Stimulated activated CD8-positive, alpha-beta memory T cell treated with anti-CD3 and anti-CD28 coated beads, Interleukin-7, amount 100 ng/mL, for 24 hours (primary cell): Measurements from ENCODE around the gene KCNT1.

Experiments used
- DNase-seq: peaks from one replicate; pipeline ENCODE4 v3.0.0-alpha.2; 2020; ENCODE audit warnings: low read depth

The KCNT1 gene

DNA sequence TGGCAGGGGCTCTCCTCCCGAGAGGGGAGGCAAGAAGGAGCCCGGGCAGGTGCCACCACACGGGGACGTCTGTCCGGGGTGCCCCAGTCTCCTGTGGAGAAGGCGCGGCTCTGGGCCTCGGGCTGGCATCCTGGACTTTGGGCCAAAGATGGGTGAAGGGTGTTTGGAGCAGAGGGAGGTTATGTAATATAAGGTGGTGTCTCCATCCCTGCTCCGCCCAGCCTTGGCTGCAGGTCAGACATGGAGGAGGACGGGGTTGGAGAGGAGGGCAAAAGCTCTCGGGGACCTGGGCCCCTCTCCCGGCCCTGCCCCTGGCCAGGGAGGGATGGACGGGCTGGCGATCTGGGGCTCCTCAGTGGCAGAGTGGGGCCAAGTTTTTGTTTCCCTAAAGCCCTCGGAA lies 1.5 kb upstream of the KCNT1 start:
- no peak for DNase-seq

DNA sequence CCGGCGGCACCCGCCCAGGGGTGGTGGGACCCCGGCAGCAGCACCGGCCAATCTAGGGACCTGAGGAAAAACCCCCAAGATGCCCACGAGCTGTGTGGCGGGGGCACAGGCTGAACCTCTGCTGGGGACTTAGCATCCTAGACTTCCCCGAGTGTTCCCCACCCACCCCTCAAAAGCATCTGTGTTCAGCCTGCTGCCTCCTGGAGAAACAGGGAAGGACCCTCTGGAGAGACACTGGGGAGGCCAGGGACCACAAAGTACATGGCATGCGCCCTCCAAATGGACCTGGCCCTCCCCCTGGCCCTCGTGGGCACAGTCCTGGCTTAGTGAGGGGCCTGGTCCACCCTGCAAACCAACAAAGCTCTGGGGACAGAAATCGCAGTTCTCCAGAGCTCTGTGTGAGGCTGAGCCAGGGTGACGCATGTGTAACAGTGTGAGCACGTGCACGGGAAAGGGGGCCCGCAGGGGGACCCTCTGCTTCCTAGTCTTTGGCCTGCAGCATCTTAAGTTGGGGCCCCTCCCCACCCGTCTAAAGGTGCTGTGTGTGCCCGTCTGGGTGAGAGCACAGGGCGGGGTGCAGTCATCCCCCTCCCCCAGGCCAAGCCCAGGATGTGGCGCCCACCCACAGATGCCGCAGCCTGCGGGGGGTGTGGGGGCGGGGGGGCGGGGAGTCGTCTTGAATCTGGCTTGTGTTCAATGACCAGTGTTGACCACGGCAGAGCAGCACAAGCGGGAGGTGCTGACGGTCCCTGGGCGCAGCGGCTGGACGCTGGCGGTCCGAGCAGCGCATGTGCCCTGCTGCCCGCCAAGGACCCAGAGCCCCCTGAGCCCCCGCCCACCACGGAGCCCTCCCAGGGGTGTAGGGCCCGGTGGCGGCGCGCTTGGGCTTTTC lies 672 bp upstream of the KCNT1 start:
- DNase-seq, result no peak

DNA sequence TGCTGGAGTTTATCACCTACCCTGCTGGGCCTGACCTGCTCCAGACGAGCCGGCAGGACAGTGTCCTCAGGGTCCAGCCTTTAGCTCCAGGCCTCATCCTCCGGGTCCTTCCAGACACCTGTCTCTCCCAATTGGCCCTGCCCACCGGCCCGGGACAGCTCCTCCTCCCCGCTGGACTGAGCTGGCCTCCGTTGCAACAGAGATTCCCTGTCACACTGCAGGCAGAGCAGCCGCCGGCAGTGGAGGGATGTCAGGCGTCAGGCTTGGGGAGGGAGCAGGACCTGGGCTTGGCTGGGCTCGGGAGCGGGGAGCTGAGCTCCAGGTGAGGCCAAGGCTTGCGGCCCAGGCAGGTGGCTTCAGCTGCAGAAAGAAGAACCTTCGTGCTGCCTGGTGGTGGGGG lies 1.7 kb downstream of the KCNT1 start:
- DNase-seq, result no peak

DNA sequence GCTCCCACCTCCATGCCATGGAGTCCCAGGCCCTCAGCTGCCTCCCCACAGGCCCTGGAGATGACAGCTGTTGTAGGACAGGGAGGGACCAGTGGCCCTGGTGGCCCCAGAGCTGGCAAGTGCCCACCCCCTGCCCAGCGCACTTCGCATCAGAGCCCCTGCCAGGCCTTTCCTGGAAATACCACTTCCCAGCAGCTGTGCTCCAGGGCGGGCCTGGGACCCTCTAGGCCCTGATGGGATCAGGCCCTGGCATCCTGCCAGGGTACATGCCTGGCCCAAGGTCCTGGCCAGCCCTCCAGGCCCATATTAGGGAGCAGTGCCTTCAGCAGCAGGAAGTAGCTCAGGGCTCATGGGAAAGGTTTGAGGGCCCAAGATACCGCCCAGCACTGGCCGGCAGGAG lies 2.5 kb downstream of the KCNT1 start:
- no peak for DNase-seq

DNA sequence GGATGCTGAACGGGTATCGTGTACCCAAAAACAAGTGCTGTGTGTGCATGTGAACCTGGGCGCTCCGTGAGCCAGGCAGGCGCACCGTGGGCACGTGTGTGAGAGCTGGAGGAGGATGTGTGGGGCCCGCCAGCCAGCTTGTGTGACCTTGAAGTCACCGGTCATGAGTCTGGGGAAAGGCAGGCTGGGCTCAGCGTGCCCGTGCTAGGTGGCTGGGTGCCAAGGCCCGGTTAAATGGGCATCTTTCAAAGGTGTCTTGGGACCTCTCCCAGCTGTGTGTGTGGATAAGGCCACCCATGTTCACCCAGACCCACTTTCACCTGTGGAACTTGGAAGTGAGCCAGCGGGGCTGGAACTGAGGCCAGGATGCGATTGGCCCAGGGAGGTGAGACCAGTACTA lies 3.4 kb downstream of the KCNT1 start:
- no peak for DNase-seq

DNA sequence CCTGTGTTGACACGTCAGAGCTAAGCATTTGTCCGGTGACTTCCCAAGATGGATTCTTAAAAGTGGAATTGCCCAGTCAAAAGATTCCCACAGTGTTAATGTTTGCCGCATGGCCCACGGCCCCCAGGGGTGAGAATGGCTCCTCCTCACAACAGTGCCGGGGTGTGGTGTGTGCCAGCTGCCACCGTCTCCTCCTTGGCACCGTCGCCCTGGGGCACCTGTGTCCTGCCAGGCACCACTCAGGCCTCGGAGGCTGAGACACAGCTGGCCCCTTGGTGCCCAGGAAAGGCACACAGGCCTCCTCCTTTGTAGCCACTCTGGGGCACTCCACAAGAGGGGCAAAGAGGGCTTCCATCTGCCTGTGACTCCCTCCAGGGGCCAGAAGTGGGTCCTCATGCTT lies 4.3 kb downstream of the KCNT1 start:
- no peak for DNase-seq

DNA sequence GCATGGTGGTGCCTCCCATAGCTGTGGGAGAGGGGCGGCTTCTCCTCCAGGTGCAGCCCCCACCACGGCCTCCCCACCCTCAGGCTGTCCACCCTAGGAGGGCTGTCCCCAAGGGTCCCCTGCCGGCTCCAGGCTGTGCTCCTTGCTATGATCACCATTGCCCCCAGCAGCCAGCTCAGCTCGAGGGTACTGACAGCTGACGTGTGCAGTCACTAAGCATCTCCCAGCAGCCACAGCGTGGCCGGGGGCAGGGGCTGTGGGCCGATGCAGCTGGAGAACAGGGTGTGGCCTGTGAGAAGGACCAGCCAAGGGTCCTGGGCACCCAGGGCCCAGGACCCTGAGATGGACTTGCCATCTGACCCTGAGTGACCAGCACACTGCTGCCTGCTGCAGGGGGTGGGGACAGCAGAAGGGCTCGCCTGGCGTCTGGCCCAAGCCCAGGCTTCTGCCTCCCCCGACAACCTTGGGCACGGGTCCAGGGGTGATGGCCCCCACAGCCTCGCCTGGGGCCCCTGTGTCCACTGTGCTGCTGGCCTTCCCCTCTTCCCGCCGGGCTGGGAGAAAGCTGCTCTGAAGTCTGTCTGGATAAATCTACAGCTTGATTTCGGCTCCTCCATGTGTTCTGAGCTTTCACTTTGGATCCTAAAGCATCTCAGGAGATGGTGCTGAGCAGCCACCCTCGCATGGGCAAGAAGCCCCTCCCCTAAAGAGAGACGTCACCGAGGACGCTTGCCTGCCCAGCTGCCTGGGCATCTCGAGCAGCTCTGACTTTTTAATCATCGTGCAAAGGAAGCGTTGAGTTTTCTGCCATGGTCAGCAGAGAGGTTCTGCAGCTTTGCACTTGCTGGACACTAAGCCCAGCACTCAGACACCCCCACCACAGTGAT lies 5.5 kb downstream of the KCNT1 start:
- no peak for DNase-seq

DNA sequence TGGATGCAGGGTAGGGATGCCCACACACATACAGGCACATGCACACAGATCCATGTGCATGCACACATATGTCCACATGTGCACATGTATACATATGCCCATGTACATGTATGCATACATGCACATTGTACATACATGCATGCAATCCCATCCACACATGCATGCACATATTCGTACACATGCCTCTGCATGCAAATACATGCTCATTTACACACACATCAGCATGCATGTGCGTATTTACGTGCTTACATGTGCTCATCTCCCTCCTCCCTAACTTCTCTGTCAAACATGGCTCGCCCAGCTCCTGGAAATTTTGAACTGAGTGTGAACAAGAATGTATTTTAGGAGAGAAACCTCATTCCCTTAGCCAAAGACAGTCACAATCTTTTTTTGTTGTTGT lies 6.2 kb downstream of the KCNT1 start:
- no peak for DNase-seq

DNA sequence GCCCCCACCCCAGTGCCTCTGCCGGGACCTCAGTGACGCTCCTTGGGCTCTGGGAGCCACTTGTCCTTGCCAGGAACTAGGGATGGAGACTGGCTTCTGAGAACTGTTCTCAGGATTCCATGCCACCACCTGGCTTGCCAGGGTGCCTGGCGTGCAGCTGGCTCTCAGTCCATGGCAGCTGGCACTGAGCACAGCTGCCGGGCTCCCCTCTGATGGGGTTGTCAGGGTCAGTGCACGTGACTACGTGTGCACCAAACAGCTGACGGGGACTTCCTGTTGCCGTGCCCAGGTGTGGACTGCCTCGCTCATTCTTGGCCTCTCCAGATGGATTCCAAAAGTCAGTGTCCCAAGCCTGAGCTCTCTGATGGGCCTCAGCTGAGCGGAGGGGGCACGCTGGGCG lies 9.4 kb downstream of the KCNT1 start:
- no peak for DNase-seq

DNA sequence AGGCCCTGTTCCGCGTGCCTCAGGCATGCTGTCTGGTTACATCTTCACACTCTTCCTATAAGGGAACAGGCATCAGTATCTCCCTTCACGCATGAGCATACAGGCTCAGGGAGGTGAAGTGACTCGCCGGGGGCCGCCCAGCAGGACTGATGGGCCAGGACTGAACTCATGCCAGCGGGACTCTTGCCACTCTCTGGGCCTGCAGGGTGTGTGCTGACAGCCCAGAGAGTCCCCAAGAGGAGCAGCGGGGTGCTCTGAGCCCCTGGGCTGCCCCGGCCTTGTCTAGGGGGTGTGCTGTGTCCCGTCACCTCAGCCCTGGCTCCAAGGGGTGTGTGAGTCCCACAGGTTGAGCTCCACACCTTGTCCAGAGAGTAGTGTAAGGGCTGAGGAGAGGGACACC lies 9.9 kb downstream of the KCNT1 start:
- DNase-seq, result no peak

DNA sequence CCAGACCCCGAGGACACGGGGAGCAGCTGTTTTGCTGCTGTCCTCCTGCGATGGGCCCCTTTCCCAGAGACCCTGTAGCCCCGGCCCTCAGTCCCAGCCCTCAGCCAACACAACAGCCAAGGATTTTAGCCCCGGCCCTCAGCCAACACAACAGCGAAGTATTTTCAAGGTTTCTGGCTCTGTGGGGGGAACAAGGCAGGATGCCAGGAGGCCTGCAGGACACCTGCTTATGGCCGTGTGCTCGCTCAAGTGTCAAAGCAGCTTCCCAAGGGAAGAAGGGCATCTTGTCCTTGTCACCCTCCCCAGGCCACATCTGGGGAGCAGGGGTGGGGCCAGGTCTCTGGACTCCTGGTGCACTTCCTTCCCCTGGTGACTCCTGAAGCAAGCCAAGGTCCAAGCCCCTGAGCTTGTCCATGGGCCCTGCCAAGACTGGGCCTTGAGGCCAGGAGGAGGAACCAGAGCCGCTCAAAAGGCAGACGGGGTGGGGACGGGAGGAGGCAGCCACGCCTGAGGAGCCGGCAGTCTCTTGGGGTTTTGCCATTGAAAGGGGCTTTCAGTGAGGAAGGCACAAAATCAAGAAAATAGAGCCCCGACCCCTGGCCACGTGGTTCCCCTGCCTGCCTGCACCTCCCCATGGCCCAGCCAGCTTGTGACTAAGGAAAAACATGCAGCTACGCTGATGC lies 10.8 kb downstream of the KCNT1 start:
- DNase-seq, result no peak

DNA sequence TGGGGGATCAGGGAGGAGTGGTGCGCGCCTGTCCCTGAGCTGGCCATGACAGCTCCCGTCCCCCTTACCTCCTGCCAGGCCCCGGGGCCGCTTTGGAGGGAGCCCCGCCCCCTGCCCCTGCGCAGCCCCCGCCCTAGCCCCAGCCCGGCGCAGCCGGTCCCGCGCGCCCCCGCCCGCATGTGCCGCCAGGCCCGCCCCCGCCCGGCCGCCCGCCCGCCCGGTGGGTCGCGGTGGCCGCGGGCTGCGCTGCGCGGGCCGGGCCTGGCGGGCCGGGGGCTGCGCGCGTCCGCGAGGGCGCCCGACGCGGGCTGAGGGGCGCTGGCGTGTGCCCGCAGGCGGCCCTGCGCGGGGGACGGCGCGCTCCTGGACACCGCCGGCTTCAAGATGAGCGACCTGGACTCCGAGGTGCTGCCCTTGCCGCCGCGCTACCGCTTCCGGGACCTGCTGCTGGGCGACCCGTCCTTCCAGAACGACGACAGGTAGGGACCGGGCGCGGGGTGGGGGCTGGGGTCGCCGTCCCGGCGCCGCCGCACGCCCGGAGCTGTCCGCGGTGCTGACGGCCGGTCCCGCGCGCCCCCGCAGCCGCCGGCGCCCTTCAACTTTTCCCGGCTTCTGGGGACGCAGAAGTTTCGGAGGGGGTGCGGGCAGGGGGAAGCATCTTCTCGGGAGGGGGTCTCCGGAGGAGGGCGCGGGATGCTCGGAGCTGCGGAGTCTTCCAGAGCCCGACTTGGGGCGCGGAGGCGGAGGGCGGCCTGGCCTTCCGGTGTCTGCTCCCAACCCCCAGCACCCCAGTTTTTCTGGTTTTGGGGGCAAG lies 12.5 kb downstream of the KCNT1 start:
- DNase-seq, result no peak

DNA sequence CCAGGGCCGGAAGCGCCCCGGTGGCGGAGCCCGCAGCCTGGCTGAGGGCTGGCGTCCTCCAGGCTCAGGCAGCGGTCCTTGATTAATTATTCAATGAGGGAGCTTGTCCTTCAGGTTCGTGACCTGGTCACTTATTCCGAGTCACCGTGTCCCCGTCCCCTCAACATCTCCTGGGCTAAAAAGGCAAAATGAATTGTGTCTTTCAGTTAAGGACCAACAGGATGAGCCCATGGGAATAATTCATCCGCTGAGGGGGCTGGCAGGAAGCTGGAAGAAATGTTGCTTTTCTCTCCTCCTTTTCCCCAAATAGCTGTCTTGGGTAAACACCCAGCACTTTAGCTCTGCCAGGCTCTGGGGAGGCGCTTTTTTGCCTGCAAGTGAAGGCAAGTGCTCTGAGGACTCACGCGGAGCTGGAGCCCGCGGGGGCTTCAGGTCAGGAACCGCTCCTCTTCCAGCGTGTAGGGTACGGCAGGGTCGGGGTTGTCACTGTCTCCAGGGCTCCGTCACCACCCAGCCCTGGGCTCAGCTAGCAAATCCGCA lies 13.1 kb downstream of the KCNT1 start:
- no peak for DNase-seq

DNA sequence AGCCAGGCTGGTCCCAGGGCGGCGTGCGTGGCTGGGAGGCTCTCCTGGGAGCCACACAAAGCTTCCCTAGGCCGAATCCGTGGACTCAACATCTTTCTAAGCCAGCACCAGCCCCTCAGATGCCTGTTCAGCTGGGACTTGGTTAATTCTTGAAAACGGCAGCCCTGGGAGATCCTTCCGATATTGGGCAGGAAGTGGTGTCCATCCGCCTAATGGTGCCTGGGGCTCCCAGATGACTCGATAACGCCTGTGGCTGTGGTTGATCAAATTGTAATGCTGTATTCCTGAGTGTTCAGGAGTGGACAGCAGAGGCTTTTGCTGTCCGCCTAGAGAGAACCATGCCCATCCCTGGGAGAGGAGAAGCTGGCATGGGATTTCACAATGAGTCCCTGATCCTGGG lies 14.1 kb downstream of the KCNT1 start:
- no peak for DNase-seq

DNA sequence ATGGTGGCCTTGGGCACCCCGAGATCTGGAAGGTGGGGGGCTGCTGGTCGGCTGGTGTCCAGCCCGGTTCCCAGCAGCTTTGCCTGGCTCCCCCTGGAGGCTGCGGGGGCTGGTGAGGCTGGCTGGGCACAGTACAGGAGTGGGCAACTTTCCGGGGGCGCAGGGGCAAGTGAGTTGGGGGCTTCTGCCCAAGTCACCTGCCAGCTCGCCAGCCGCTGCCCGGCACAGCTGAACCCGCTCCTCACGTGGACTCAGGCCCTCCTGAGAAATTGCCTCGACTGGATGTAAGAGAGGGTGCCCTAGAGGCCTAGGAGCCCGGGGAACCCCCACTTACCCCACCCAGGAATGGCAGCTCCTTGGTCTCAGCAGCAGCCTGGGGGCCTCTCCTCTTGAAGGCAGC lies 15.4 kb downstream of the KCNT1 start:
- no peak for DNase-seq

DNA sequence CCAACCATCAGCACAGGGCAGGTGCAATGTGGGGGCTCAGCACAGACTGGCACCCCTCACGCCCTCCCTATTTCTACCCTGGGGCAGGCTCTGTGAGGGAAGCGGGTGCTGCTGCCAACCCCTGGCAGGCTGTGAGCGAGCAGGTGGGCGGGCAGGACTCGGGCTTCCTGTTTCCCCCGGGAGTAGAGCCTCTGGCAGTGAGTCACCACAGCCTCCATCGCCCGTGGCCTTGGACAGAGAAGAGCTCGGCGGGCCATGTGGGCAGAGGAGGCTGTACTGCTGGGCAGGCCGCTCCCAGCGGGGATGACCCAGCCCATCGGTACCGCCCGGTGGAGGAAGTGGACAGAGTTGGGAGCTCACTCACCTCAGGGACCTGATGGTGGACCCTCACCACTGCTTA lies 16.6 kb downstream of the KCNT1 start:
- no peak for DNase-seq

DNA sequence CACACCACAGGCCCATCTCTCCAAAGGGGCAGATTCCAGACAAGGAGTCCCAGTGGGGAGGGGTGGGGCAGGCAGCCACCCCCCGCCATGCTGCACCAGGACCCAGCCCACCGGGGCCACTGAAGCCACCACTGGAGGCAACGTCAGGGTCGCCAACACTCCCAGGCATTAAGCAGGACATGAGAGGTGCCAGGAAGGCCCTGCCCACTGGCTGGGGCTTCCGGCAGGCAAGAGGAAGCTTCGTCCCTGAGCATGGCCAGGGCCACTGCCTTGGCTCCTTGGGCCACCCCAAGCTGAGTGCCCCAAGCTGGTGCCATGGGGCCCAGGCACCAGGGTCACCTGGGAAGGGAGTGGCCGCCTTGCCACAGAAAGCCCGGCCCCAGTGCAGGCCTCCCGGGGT lies 17.5 kb downstream of the KCNT1 start:
- no peak for DNase-seq

DNA sequence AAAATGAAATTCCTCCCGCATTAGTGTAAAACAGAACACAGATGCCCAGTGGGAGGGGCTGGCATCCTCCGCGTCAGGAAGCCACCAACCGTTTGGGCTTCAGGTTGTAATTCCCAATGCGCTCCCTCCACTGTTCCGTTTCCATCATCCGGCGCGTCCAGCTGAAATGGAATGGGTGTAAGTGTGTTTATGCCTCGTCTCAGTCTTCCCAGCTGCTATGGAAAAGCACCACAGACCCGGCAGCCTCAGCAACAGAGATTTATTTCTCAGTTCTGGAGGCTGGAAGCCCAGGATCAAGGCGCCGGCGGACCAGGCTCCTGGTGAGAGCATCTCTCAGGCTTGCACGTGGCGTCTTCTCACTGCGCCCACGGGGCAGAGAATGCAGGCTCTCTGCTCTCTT lies 20.4 kb downstream of the KCNT1 start:
- no peak for DNase-seq

DNA sequence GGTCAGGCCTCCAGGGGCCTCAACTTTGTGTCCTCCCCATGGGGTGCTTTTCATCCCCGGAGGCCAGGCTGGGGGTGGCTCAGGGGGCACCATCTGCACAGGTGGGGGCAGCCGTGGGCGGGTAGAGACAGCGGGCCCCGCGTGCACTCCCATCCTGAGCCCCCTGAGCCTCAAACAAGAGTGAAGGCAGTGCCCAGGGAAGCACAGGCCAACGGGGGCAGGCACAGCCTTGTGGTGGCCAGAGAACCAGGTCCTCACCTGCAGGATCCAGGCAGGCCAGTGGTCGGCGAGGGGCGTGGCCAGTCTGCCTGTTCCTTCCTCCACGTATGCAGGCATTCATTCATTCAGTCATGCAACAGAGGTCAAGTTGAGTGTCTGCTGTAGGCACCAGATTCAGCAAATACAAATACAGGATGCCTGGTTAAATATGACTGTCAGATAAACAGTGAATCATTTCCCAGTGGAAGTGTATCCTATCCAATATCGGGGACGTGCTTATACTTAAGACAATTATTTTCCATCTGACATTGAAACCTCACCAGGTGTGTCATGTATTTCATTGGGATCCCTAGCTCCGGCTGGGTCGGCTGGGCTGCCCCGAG lies 22.3 kb downstream of the KCNT1 start:
- no peak for DNase-seq

DNA sequence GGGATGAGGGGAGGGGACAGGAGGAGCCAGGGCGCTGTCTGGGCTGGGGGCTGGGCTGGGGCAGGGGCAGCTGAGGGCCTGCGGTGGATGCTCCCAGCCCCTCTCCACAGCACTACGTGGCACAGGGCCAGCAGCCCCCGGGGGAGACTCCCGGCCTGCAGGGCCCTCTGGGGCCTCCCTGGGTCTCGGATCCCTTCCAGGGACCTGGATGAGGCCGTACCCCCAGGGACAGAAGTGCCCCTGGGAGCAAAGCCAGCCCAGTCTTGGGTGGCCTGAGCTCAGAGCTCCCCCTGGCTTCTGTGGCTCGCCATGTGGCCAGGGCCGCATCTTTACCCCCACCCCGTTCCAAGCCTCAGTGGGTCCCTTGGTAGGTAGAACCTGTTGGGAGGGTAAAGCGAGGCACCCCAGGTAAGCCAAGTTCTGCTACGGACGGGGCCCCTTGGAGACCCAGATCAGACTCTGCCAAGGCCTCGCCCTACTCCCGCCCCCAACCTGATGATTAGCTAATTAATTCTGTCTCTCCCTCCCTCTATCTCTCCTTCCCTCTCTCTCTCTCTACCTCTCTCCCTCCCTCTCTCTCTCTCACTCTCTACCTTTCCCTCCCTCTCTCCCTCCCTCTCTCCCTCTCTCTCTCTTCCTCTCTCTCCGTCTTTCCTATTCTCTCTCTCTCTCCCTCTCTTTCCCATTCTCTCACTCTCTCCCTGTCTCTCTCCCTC lies 24.3 kb downstream of the KCNT1 start:
- DNase-seq, result no peak
